Measurements from ENCODE around the gene ANO10.

DNA sequence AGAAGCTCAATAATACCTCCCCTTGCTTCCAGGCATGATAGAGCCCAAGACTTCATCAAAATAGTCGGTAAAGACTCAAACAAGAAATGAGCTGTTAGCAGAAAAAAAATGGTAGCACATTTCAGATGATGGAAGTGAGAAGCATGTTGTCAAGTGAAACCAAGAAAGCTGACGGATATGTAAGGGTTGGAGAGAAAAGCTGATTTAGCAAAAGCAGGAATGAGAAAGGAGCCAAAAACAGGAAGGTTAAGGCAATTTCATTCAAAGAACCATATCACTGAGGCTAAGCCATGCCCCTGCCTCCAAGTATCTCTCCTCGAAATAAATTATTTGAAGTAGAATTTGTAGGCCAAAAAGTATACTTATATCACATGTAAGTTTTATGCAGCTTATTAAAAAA lies 88.8 kb downstream of the ANO10 start:
- TF ChIP-seq POLR2AphosphoS5 (IDR thresholded peaks at IDR 0.05): no peak
- no peak for TF ChIP-seq POLR2A (IDR thresholded peaks at IDR 0.05)
- TF ChIP-seq EP300 (IDR thresholded peaks at IDR 0.05): no peak
- TF ChIP-seq, protein P1, sequence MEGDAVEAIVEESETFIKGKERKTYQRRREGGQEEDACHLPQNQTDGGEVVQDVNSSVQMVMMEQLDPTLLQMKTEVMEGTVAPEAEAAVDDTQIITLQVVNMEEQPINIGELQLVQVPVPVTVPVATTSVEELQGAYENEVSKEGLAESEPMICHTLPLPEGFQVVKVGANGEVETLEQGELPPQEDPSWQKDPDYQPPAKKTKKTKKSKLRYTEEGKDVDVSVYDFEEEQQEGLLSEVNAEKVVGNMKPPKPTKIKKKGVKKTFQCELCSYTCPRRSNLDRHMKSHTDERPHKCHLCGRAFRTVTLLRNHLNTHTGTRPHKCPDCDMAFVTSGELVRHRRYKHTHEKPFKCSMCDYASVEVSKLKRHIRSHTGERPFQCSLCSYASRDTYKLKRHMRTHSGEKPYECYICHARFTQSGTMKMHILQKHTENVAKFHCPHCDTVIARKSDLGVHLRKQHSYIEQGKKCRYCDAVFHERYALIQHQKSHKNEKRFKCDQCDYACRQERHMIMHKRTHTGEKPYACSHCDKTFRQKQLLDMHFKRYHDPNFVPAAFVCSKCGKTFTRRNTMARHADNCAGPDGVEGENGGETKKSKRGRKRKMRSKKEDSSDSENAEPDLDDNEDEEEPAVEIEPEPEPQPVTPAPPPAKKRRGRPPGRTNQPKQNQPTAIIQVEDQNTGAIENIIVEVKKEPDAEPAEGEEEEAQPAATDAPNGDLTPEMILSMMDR (IDR thresholded peaks at IDR 0.05): no peak

Data from suprapubic skin (tissue), 4 donors.